ENCODE measurements around the gene ELMOD1.

Gene ELMOD1

GRCh38 chr11:107708792-107709191 is 117.8 kb downstream of the ELMOD1 start:
- no peak for DNase-seq (ENCODE audit: low spot score)
- no peak for TF ChIP-seq CTCF (IDR thresholded peaks at IDR 0.05; ENCODE audit: extremely low read depth, insufficient read depth, missing control alignments)
- in situ Hi-C loops (cut with MboI; ENCODE audit: low pct_unique_long_range_greater_than_20kb, low sequenced_read_pairs, unreplicated experiment), result no loop called here

GRCh38 chr11:107710301-107710700 is 119.4 kb downstream of the ELMOD1 start:
- in situ Hi-C loops (cut with MboI; ENCODE audit: low pct_unique_long_range_greater_than_20kb, low sequenced_read_pairs, unreplicated experiment), result no loop called here
- DNase-seq (ENCODE audit: low spot score), result no peak
- no peak for TF ChIP-seq CTCF (IDR thresholded peaks at IDR 0.05; ENCODE audit: extremely low read depth, insufficient read depth, missing control alignments)

- no peak for TF ChIP-seq CTCF (IDR thresholded peaks at IDR 0.05; ENCODE audit: extremely low read depth, insufficient read depth, missing control alignments)
- in situ Hi-C loops (cut with MboI; ENCODE audit: low pct_unique_long_range_greater_than_20kb, low sequenced_read_pairs, unreplicated experiment), result no loop called here
- DNase-seq (ENCODE audit: low spot score), result no peak
These were observed 121.2 kb downstream of the ELMOD1 start, which contains the start of gene SLN for GRCh38 chr11:107711861-107712755. SLN (minus strand) TSS chr11:107712056.

- no peak for DNase-seq (ENCODE audit: low spot score)
- in situ Hi-C loops (cut with MboI; ENCODE audit: low pct_unique_long_range_greater_than_20kb, low sequenced_read_pairs, unreplicated experiment), result no loop called here
- no peak for TF ChIP-seq CTCF (IDR thresholded peaks at IDR 0.05; ENCODE audit: extremely low read depth, insufficient read depth, missing control alignments)
These were observed 122.1 kb downstream of the ELMOD1 start for GRCh38 chr11:107713009-107713408.

Data from GM13977 (cell line).